Activated T-cell treated with anti-CD3 and anti-CD28 coated beads, Interleukin-2, amount 50 U/mL, for 72 hours (primary cell): ENCODE results near the gene TIGIT. TPM values are rescaled to one million over a fixed set of nuclear protein-coding genes. Genes with fewer than 3 reads are reported as not detected.

Experiments used
- ATAC-seq, 2 donors: fragments of 150-1000 bp; cut with Tn5 transposase; replicated peaks in 1 of 2; 2 replicates each; pipeline ENCODE4 v1.10.0; 2021; ENCODE audit warnings: moderate library complexity in 2 of 2, mild to moderate bottlenecking in 1 of 2
- DNase-seq, 2 donors: peaks; one replicate each; pipeline ENCODE4 v3.0.0; 2021 to 2022; ENCODE audit warnings: mixed read lengths in 1 of 2
- H3K27ac Mint-ChIP-seq: one replicate; pipeline ENCODE4 v1.8.0; 2022; ENCODE audit warnings: mild to moderate bottlenecking, moderate library complexity, mixed read lengths
- H3K27me3 Mint-ChIP-seq: one replicate; pipeline ENCODE4 v1.8.0; 2022; ENCODE audit warnings: low read depth, mixed read lengths
- H3K36me3 Mint-ChIP-seq, 2 donors: one replicate each; pipeline ENCODE4 v1.8.0; 2022; ENCODE audit warnings: mixed read lengths in 2 of 2, mild to moderate bottlenecking in 1 of 2; ENCODE audit not compliant: insufficient read depth in 2 of 2
- H3K4me1 Mint-ChIP-seq: one replicate; pipeline ENCODE4 v1.8.0; 2022; ENCODE audit warnings: low read depth, mixed read lengths
- H3K4me3 Mint-ChIP-seq, 2 donors: one replicate each; pipeline ENCODE4 v1.8.0; 2022; ENCODE audit warnings: mild to moderate bottlenecking in 2 of 2, mixed read lengths in 2 of 2, moderate library complexity in 2 of 2
- H3K9me3 Mint-ChIP-seq, 2 donors: one replicate each; pipeline ENCODE4 v1.8.0; 2022; ENCODE audit warnings: mixed read lengths in 2 of 2
- total RNA-seq, 2 donors: library from RNA; stranded (reverse); gene quantifications; one replicate each; pipeline ENCODE4 v1.2.3, GENCODE V29; 2022

Gene TIGIT
- total RNA-seq, 2 donors from 2014 or later: 77.2 to 80.2 TPM

DNA sequence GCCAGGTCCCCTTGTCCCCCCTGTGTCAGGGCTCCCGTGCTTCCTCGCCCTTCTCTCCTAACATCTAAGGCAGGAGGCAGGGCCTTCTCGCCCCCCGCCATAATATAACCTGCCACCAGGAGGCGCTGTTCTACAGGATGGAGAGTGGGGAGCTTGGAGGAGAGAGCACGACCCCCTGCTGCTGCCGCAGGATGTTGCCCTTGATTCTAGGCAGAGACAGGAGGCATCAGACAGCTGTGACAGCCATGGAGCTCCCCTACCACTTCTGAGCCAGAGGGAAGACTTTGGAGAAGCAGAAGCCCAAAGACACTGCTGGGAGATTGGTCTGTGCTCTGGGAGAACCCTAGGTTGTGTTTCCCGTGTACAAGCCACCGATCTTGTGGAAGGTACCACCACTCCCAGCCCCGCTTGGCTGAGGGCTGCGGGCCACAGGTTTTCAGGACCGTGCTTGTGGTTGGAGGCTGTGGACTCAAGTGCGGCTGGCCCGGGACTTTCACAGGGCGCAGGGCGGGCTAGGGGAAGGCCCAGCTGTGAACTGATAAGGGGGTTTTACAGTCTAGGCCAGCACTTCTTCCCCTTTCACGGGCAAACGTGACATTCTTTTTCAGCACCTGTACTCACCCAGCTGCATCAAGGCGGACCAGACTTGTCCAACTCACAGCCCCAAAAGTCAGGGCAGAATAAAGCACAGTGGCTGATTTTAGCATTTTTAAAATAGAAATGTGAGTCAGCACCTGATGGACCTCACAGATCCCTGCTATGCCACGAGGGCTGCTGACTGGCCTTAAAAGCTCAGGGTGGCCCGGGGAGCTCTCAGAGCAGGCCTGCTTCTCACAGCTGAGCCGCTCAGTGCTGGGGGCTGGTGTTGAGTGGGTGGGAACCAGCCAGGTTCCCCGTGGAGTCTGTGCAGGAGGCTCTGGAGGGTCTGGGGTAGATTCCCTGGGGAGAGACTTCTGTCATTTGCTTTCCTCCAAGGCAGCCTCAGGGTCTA, 2.6 kb upstream of the TIGIT start:
- no peaks in the 10 kb centered on the region for H3K27me3 Mint-ChIP-seq
- ATAC-seq: peak; percentile 80 to 83
- peak; percentile 91 to 97 for DNase-seq
- H3K36me3 Mint-ChIP-seq: peaks cover 0 to 7% of the 10 kb centered on the region in 2 donors
- peak overlapping the region; percentile 75 to 78 for H3K4me3 Mint-ChIP-seq
- H3K27ac Mint-ChIP-seq: peak overlapping the region; percentile 86
- H3K9me3 Mint-ChIP-seq: peaks cover 0 to 1% of the 10 kb centered on the region in 2 donors
- peaks cover 53% of the 10 kb centered on the region for H3K4me1 Mint-ChIP-seq

DNA sequence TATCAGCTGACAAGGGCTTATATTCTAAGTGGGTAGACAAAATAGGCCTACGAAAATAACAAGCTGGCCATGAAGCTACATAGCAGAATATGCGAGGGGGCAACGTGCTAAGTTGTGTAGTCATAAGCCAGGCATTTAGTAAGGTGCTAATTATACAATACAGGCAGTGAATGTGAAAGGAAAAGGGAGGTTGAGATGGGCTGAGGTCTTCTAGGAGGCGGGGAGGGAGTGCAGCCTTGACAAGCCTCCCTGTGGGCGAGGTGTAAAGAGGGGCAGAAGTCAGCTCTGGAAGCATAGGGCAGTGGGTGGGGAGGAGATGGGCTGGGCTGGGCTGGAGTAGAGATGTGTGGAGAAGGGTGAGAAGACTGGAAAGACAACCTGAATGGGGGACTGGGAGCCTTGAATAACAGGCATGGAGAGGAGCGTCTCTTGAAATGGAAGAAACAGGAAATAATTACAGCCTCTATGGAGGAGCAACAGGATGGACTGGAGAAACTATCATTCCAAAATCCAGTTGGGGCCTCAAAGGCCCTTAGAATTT, 1.2 kb downstream of the TIGIT start:
- H3K27ac Mint-ChIP-seq: peak overlapping the region; percentile 6
- peak overlapping the region; percentile 64 to 77 for H3K4me3 Mint-ChIP-seq
- peaks cover 57% of the 10 kb centered on the region for H3K4me1 Mint-ChIP-seq
- no peaks in the 10 kb centered on the region for H3K9me3 Mint-ChIP-seq
- DNase-seq: no peak
- no peaks in the 10 kb centered on the region for H3K27me3 Mint-ChIP-seq
- H3K36me3 Mint-ChIP-seq: peaks cover 0 to 14% of the 10 kb centered on the region in 2 donors
- ATAC-seq: peak in 1 of 2 donors; percentile 6

DNA sequence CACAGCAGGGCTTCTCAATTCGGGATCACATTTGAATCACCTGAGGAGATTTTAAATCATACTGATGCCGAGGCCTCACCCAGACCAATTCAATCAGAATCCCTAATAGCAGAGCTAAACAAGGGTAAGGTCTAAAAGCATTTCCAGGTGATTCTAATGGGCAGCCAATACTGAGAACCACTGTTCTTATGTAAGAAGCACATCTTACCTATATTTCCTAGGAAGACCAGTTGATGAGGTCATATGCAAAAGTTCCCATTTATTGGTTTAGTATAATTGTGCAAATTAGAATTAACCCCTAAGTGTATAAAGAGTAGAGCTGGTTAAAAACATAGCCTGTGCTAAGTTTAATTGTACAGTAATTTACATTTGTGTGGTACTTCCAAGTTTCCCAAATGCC, 2.1 kb downstream of the TIGIT start:
- Mint-ChIP-seq H3K4me3 (peak overlapping the region; percentile 64 to 77), H3K4me1 (peaks cover 54% of the 10 kb centered on the region)
- DNase-seq: no peak

DNA sequence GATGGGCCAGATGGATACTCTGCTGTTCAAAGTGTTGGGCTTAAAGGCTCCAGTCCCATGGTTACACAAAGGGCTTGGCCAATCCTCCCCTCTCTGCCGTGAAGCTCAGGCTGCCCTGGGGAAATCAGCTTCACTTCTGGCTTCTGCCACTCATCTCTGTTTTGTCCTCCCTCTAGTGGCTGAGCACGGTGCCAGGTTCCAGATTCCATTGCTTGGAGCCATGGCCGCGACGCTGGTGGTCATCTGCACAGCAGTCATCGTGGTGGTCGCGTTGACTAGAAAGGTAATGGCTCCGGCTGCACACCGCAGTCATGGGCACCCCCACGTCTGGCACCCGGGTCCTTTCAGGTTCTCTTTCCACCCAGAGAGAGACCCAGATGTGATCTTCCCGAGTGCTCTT, 5.6 kb downstream of the TIGIT start:
- Mint-ChIP-seq H3K36me3 (peaks cover 7 to 18% of the 10 kb centered on the region in 2 donors), H3K9me3 (no peaks in the 10 kb centered on the region), H3K27ac (peak overlapping the region; percentile 72), H3K4me1 (peaks cover 28% of the 10 kb centered on the region), H3K27me3 (no peaks in the 10 kb centered on the region), H3K4me3 (peak overlapping the region; percentile 63 to 74)
- peak; percentile 52 to 56 for ATAC-seq
- DNase-seq: peak; percentile 39 to 51

More for the DNA sequence above, 2.1 kb downstream of the TIGIT start:
- Mint-ChIP-seq H3K9me3 (no peaks in the 10 kb centered on the region), H3K36me3 (peaks cover 2 to 14% of the 10 kb centered on the region in 2 donors), H3K27me3 (no peaks in the 10 kb centered on the region), H3K27ac (peak overlapping the region; percentile 83)
- no peak for ATAC-seq

DNA sequence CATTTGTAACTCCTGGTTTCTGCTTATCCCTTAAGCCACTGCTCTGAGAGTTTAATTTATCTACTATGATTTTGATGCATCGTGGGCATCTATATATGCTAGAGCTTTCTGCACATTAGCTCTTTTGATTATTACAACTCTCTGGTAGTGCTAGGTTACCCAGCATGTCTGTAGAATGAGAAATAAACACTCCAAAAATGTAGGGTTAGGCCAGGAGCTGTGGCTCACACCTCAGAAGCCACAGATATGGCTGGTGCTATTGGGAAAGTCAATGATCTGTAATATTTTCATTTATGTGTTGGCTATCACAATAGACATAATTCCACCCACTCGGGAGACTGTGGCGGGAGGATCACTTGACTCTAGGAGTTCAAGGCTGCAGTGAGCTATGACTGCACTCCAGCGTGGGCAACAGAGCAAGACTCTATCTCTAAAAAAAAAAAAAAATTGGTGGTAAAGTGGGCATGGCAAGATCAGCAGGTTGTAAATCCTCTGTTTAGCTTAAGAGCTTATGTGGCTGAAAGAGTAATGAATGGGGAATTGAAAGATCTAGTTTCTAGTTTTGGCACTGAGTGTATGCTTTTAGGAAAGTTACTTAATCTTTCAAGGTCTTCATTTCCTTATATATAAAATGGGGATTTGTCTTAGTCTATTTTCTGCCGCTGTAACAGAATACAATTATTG, 6.3 kb downstream of the TIGIT start:
- Mint-ChIP-seq H3K27me3 (peaks cover 1% of the 10 kb centered on the region), H3K4me3 (peak overlapping the region; percentile 63 to 74), H3K27ac (peak overlapping the region; percentile 88), H3K4me1 (peaks cover 34% of the 10 kb centered on the region), H3K9me3 (no peaks in the 10 kb centered on the region), H3K36me3 (peaks cover 8 to 12% of the 10 kb centered on the region in 2 donors)
- DNase-seq (no peak), ATAC-seq (no peak)

DNA sequence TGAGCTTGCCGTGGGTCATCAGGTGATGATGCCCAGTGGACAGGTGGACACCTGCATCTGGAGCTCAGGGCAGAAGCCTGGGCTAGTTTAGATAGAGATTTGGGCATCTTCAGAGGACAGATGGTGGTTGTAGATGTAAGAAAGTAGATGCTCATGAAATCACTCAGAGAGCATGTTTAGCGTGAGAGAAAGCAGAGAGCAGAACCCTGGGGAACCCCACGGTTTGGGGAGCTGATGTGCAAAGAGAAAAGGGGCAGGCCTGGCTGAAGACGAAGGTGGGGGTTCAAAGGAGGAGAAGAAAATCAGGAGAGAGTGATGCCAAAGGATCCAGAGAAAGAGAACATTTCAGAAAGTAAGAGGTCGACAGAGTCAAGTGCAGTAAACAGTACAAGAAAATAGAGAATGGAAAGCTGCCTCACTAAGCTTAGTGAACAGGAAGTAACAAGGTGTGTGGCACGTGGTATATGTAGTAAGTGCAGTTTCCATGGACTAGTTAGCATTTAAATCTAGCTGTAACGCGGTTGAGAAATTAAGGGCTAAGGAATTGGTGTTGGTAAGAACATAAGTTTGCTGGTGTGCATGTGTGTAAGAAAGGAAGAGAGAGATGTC, 13.5 kb downstream of the TIGIT start:
- Mint-ChIP-seq H3K4me1 (peaks cover 56% of the 10 kb centered on the region), H3K36me3 (peaks cover 27% of the 10 kb centered on the region in 2 donors), H3K27me3 (peaks cover 7% of the 10 kb centered on the region), H3K9me3 (peaks cover 0 to 2% of the 10 kb centered on the region in 2 donors), H3K27ac (peak overlapping the region; percentile 89), H3K4me3 (peak overlapping the region; percentile 64 to 74)
- peak; percentile 54 to 59 for DNase-seq
- peak; percentile 42 to 48 for ATAC-seq

DNA sequence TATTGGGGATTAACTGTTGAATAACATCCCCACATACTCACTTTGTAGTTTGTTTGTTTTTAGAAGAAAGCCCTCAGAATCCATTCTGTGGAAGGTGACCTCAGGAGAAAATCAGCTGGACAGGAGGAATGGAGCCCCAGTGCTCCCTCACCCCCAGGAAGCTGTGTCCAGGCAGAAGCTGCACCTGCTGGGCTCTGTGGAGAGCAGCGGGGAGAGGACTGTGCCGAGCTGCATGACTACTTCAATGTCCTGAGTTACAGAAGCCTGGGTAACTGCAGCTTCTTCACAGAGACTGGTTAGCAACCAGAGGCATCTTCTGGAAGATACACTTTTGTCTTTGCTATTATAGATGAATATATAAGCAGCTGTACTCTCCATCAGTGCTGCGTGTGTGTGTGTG, 14.0 kb downstream of the TIGIT start:
- peaks cover 27% of the 10 kb centered on the region in 2 donors for H3K36me3 Mint-ChIP-seq
- peaks cover 0 to 2% of the 10 kb centered on the region in 2 donors for H3K9me3 Mint-ChIP-seq
- peak overlapping the region; percentile 89 for H3K27ac Mint-ChIP-seq
- H3K4me1 Mint-ChIP-seq: peaks cover 56% of the 10 kb centered on the region
- H3K27me3 Mint-ChIP-seq: peaks cover 7% of the 10 kb centered on the region
- DNase-seq: no peak
- H3K4me3 Mint-ChIP-seq: peak overlapping the region; percentile 64 to 74
- ATAC-seq: peak in 1 of 2 donors; percentile 11

DNA sequence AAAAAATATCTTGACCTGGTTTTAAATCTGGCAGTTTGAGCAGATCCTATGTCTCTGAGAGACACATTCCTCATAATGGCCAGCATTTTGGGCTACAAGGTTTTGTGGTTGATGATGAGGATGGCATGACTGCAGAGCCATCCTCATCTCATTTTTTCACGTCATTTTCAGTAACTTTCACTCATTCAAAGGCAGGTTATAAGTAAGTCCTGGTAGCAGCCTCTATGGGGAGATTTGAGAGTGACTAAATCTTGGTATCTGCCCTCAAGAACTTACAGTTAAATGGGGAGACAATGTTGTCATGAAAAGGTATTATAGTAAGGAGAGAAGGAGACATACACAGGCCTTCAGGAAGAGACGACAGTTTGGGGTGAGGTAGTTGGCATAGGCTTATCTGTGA, 14.5 kb downstream of the TIGIT start:
- peaks cover 26 to 27% of the 10 kb centered on the region in 2 donors for H3K36me3 Mint-ChIP-seq
- peaks cover 7% of the 10 kb centered on the region for H3K27me3 Mint-ChIP-seq
- peak overlapping the region; percentile 64 to 74 for H3K4me3 Mint-ChIP-seq
- H3K27ac Mint-ChIP-seq: peak overlapping the region; percentile 89
- peaks cover 0 to 2% of the 10 kb centered on the region in 2 donors for H3K9me3 Mint-ChIP-seq
- DNase-seq (no peak), ATAC-seq (peak; percentile 60 to 62)
- peaks cover 61% of the 10 kb centered on the region for H3K4me1 Mint-ChIP-seq

DNA sequence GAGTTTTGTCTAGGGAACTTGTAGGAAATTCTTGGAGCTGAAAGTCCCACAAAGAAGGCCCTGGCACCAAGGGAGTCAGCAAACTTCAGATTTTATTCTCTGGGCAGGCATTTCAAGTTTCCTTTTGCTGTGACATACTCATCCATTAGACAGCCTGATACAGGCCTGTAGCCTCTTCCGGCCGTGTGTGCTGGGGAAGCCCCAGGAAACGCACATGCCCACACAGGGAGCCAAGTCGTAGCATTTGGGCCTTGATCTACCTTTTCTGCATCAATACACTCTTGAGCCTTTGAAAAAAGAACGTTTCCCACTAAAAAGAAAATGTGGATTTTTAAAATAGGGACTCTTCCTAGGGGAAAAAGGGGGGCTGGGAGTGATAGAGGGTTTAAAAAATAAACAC, 15.0 kb downstream of the TIGIT start:
- H3K4me1 Mint-ChIP-seq: peaks cover 65% of the 10 kb centered on the region
- DNase-seq (peak; percentile 57 to 65), ATAC-seq (peak; percentile 58 to 62)
- H3K4me3 Mint-ChIP-seq: peak overlapping the region; percentile 64 to 74
- peaks cover 7% of the 10 kb centered on the region for H3K27me3 Mint-ChIP-seq
- peaks cover 0 to 5% of the 10 kb centered on the region in 2 donors for H3K9me3 Mint-ChIP-seq
- H3K36me3 Mint-ChIP-seq: peaks cover 27 to 29% of the 10 kb centered on the region in 2 donors
- peak overlapping the region; percentile 89 for H3K27ac Mint-ChIP-seq

DNA sequence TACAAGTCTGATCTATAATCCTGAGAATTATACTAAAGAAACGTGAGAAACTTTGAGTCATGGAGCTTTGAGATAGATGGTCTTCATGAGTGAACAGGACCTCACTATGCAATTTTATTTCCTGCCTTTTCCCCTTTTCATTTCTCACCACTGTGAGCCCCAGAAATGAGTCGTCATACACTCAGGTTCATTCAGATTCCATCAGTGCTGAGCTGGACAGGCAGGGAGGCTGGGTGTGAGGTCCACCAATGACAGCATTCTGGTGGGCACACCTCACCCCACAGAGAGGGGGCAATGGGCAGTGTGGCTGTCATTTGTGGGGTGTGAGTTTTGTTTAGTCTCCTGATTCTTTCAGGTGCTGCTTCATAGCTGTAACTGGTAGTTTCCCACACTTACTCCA, 16.9 kb downstream of the TIGIT start:
- Mint-ChIP-seq H3K27me3 (no peaks in the 10 kb centered on the region), H3K27ac (peak overlapping the region; percentile 89), H3K4me1 (peaks cover 69% of the 10 kb centered on the region), H3K4me3 (peak overlapping the region; percentile 67 to 73), H3K36me3 (peaks cover 20 to 29% of the 10 kb centered on the region in 2 donors), H3K9me3 (peaks cover 0 to 3% of the 10 kb centered on the region in 2 donors)
- DNase-seq (peak in 1 of 2 donors; percentile 43), ATAC-seq (peak; percentile 38 to 48)

DNA sequence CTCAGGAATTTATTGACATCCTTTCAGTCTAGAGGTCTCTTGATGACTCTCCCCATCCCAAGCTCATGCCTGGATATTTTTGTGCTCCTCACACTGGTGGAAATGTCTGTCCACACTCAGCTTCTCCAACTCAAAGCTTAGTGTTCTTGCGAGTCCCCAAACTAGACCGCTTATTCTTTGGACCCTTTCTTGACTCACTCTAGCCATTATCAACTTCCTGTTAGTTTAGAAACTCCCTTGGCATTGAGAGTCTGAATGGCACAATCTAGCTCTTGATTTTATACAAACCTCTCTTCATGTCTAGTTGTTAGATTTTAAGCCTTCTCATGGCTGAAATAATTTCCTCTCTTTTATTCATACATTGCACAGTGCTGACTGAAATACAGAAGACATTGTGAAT, 19.6 kb downstream of the TIGIT start:
- peak overlapping the region; percentile 95 for H3K27ac Mint-ChIP-seq
- DNase-seq (no peak), ATAC-seq (peak; percentile 6 to 10)
- H3K9me3 Mint-ChIP-seq: peaks cover 0 to 3% of the 10 kb centered on the region in 2 donors
- H3K4me3 Mint-ChIP-seq: peak overlapping the region in 1 of 2 donors; percentile 78
- H3K27me3 Mint-ChIP-seq: no peaks in the 10 kb centered on the region
- peaks cover 8 to 17% of the 10 kb centered on the region in 2 donors for H3K36me3 Mint-ChIP-seq
- peaks cover 78% of the 10 kb centered on the region for H3K4me1 Mint-ChIP-seq

DNA sequence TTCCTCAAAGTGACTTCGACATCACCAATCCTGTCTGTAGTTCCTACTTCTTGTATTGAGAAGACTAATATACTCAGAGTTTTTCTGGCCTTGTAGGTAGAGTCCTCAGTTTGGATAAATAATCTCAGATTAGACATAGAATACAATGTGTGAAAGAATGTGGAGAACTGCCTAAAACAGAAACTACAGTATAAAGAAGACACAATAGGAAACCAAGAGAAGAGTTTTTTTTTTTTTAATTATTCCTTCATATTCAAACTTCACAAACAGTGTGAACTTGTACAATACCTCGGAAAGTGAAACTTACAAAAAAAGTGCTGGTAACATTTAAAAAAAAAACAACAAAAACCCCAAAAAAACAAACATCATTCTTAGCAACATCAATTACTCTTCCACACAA, 20.5 kb downstream of the TIGIT start:
- Mint-ChIP-seq H3K9me3 (peaks cover 0 to 3% of the 10 kb centered on the region in 2 donors), H3K27ac (peak overlapping the region; percentile 95), H3K36me3 (peaks cover 2 to 13% of the 10 kb centered on the region in 2 donors), H3K27me3 (no peaks in the 10 kb centered on the region), H3K4me1 (peaks cover 78% of the 10 kb centered on the region), H3K4me3 (peak overlapping the region; percentile 31 to 78)
- ATAC-seq: no peak
- no peak for DNase-seq
